ENCODE data around the gene FOXP4.

The FOXP4 gene

GRCh38 chr6:41649596-41649995, 103.4 kb downstream of the FOXP4 start:
- no peak for DNase-seq (ENCODE audit: low spot score)
- in situ Hi-C loops (cut with MboI; ENCODE audit: low sequenced_read_pairs, unreplicated experiment): no loop called here
- TF ChIP-seq CTCF (IDR thresholded peaks at IDR 0.05; ENCODE audit: borderline replicate concordance, control extremely low read depth, extremely low read depth, insufficient read depth, missing control alignments): no peak

DNA sequence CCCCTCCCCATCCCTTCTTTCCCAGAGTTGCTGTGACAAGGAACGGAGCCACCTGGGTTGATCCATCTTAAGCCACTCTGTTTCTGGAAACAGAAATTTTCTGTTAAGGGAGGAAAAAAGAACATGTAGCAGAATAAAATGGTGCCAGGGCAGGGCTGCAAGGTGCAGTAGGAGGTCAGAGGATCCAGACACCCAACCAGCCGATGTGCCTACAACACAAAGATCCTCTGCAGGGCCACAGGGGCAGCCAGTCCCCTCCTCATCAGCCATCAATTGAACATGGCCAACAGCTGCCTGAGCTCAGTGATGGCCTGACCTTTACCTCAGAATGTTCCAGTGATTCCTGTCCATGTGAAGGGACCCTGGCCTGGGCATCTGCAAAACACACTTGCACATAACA, 103.9 kb downstream of the FOXP4 start:
- no peak for DNase-seq (ENCODE audit: low spot score)
- no peak for TF ChIP-seq CTCF (IDR thresholded peaks at IDR 0.05; ENCODE audit: borderline replicate concordance, control extremely low read depth, extremely low read depth, insufficient read depth, missing control alignments)
- in situ Hi-C loops (cut with MboI; ENCODE audit: low sequenced_read_pairs, unreplicated experiment): no loop called here

- no peak for TF ChIP-seq CTCF (IDR thresholded peaks at IDR 0.05; ENCODE audit: borderline replicate concordance, control extremely low read depth, extremely low read depth, insufficient read depth, missing control alignments)
- DNase-seq (ENCODE audit: low spot score): no peak
- in situ Hi-C loops (cut with MboI; ENCODE audit: low sequenced_read_pairs, unreplicated experiment): no loop called here
These were observed 105.2 kb downstream of the FOXP4 start for GRCh38 chr6:41651246-41651961.
